ENCODE data around the gene MTERF4.

Gene MTERF4

DNA sequence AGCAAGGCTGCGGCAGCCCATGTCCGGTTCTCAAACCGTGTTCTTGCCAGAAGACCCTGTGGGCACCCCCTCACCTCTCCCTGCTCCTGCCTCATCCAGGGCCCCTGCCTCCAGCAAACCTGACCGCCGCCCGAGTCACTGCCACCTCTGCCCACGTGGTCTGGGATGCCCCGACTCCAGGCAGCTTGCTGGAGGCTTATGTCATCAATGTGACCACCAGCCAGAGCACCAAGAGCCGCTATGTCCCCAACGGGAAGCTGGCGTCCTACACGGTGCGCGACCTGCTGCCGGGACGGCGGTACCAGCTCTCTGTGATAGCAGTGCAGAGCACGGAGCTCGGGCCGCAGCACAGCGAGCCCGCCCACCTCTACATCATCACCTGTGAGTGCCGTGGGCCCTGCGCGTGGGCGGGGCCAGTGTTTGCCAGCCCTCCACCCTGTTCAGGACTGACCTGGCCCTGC lies 32.2 kb downstream of the MTERF4 start:
- DNase-seq (ENCODE audit: low read depth, low spot score): no peak
- H3K4me3 ChIP-seq (ENCODE audit: low read depth, low read length): no peak overlapping the region
- TF ChIP-seq, protein P1, sequence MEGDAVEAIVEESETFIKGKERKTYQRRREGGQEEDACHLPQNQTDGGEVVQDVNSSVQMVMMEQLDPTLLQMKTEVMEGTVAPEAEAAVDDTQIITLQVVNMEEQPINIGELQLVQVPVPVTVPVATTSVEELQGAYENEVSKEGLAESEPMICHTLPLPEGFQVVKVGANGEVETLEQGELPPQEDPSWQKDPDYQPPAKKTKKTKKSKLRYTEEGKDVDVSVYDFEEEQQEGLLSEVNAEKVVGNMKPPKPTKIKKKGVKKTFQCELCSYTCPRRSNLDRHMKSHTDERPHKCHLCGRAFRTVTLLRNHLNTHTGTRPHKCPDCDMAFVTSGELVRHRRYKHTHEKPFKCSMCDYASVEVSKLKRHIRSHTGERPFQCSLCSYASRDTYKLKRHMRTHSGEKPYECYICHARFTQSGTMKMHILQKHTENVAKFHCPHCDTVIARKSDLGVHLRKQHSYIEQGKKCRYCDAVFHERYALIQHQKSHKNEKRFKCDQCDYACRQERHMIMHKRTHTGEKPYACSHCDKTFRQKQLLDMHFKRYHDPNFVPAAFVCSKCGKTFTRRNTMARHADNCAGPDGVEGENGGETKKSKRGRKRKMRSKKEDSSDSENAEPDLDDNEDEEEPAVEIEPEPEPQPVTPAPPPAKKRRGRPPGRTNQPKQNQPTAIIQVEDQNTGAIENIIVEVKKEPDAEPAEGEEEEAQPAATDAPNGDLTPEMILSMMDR (IDR thresholded peaks at IDR 0.05; ENCODE audit: low read depth, low read length): no peak
- in situ Hi-C loops (cut with HindIII; ENCODE audit: low sequenced_read_pairs): no loop called here

DNA sequence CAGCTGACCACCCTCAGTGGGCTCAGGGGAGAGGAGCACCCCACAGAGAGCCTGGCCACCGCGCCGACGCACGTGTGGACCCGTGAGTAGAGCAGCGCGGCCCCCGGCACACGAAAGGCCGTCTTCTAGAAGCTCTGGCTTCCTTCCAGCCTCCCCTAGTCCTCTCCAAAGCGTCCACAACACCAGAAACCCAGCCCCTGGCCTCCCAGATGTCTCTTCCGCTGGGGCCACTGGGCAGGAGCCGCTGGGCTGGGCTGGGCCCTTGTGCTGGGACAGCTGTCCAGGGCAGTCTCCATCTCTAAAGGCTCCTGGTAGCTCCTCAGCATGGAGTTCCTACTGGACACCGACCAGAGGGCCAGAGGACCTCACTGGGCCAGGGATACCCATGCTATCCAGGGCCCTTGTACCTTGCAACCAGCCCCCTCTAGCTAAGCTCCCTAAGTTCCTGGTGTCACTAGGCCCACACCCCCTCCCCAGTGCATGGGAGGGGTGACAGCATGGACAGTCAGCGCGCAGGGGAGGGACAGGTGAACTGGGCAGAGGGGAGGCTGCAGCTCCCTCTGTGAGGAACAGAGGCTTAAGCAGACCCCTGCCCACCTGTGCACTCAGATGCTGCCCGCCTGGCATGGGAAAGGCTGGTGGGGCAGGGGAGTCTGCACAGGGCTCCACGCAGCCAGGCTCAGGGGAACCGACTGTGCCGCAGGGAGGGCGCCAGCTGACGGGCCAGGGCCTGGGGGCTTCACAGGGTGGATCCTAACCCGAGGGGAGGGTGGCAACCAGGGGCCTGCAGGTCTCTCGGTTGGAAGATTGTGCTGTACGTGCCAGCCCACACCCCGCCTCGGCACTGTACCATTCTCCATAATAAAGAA lies 32.9 kb downstream of the MTERF4 start:
- no peak for DNase-seq (ENCODE audit: low read depth, low spot score)
- in situ Hi-C loops (cut with HindIII; ENCODE audit: low sequenced_read_pairs): no loop called here
- no peak overlapping the region for H3K4me3 ChIP-seq (ENCODE audit: low read depth, low read length)
- TF ChIP-seq, protein P1 (IDR thresholded peaks at IDR 0.05; ENCODE audit: low read depth, low read length): no peak

DNA sequence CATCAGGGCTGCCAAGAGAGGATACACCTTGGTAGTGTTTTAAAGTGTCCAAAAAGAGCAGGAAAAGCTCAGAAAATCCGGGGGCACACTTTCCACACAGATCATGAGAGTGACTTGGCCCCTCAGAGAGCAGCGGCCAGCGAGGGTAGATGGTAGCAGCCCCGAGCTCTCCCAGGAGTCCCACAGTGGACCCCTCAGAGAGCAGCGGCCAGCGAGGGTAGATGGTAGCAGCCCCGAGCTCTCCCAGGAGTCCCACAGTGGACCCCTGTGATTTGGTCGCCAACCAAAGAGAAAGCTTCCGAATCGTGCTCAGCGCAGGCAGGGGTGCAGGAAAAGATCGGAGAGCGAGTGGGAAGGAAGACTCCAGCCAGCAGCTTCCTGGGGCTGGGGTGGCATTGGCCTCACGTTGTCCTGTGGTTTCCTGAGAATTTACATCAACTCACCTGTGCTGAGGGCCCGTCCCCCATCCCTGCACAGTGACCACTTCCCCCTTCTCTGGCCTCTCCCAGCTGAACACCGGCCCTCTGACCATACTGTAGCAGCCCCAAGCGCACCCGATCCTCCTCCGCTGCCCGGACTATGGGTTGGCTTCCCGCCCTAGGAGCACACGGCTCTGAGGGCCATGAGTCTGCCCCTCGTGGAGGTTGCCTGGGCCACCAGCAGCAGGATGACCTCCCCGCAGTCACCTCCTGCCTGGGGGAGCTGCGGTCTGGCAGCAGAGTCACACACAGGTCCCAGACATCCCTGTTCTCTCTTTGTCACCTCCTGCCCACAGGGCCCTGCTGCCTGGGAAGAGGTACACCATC lies 33.7 kb downstream of the MTERF4 start:
- TF ChIP-seq, protein P1 (IDR thresholded peaks at IDR 0.05; ENCODE audit: low read depth, low read length): no peak
- no peak for DNase-seq (ENCODE audit: low read depth, low spot score)
- in situ Hi-C loops (cut with HindIII; ENCODE audit: low sequenced_read_pairs): no loop called here
- no peak overlapping the region for H3K4me3 ChIP-seq (ENCODE audit: low read depth, low read length)

GRCh38 chr2:241067501-241068135 lies 34.5 kb downstream of the MTERF4 start:
- H3K4me3 ChIP-seq (ENCODE audit: low read depth, low read length): no peak overlapping the region
- in situ Hi-C loops (cut with HindIII; ENCODE audit: low sequenced_read_pairs): no loop called here
- TF ChIP-seq, protein P1 (IDR thresholded peaks at IDR 0.05; ENCODE audit: low read depth, low read length): no peak
- DNase-seq (ENCODE audit: low read depth, low spot score): no peak

DNA sequence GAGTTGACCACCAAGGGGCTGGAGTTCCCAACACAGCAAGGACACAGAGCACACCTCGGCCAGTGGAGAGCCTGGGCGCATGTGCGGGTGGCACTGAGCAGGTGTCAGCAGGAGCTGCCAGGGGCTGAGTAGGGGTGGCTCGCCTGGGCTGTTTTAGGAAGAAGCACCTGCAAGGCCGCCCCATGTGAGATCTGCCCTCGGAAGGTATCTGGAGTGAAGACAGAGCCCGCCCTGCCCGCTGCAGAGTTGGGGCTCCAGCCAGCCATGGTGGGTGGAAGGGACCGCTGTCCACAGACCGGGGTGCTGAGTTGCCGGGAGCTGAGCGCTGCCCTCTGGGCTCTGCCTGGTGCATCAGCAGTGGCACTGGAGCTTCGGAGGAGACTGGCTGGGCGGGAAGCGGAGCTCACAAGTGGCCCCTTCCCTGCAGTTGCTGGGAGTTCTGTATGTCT lies 35.2 kb downstream of the MTERF4 start:
- TF ChIP-seq, protein P1 (IDR thresholded peaks at IDR 0.05; ENCODE audit: low read depth, low read length): peak; percentile 22
- DNase-seq (ENCODE audit: low read depth, low spot score): no peak
- in situ Hi-C loops (cut with HindIII; ENCODE audit: low sequenced_read_pairs): no loop called here

GRCh38 chr2:241066171-241066892 lies 35.8 kb downstream of the MTERF4 start:
- DNase-seq (ENCODE audit: low read depth, low spot score): no peak
- H3K4me3 ChIP-seq (ENCODE audit: low read depth, low read length): no peak overlapping the region
- in situ Hi-C loops (cut with HindIII; ENCODE audit: low sequenced_read_pairs): no loop called here
- TF ChIP-seq, protein P1 (IDR thresholded peaks at IDR 0.05; ENCODE audit: low read depth, low read length): no peak

More for the DNA sequence above, 35.2 kb downstream of the MTERF4 start:
- H3K4me3 ChIP-seq (ENCODE audit: low read depth, low read length): no peak overlapping the region

Data from astrocyte of the spinal cord (primary cell).